ENCODE measurements around the gene ANAPC5.
"Not testable (repeated sequence)": the region's sequence is repeated elsewhere in the genome, so short reads cannot be mapped to it uniquely, and the experiment has no call there.

The ANAPC5 gene

GRCh38 chr12:121323908-121324307 lies 28.3 kb downstream of the ANAPC5 start:
- H3K27me3 ChIP-seq (ENCODE audit: low read length): no peaks in the 10 kb centered on the region
- no peak overlapping the region for H3K4me3 ChIP-seq (ENCODE audit: insufficient read depth, low read length, poor library complexity, severe bottlenecking)
- H2AFZ ChIP-seq (ENCODE audit: low read depth, low read length, severe bottlenecking): no peak overlapping the region
- no peaks in the 10 kb centered on the region for H3K9me3 ChIP-seq (ENCODE audit: insufficient read depth, low read length)
- H3K9ac ChIP-seq (ENCODE audit: low read length): no peak overlapping the region
- peaks cover 8% of the 10 kb centered on the region; the same call in 1 of the 2 replicates for H3F3A ChIP-seq (ENCODE audit: insufficient read depth)
- TF ChIP-seq, protein P1, sequence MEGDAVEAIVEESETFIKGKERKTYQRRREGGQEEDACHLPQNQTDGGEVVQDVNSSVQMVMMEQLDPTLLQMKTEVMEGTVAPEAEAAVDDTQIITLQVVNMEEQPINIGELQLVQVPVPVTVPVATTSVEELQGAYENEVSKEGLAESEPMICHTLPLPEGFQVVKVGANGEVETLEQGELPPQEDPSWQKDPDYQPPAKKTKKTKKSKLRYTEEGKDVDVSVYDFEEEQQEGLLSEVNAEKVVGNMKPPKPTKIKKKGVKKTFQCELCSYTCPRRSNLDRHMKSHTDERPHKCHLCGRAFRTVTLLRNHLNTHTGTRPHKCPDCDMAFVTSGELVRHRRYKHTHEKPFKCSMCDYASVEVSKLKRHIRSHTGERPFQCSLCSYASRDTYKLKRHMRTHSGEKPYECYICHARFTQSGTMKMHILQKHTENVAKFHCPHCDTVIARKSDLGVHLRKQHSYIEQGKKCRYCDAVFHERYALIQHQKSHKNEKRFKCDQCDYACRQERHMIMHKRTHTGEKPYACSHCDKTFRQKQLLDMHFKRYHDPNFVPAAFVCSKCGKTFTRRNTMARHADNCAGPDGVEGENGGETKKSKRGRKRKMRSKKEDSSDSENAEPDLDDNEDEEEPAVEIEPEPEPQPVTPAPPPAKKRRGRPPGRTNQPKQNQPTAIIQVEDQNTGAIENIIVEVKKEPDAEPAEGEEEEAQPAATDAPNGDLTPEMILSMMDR (IDR thresholded peaks at IDR 0.05; ENCODE audit: insufficient read depth, low read length, poor library complexity, severe bottlenecking): no peak
- no peak for TF ChIP-seq EZH2phosphoT487 (conservative IDR thresholded peaks at IDR 0.05; ENCODE audit: low read length)
- no peak overlapping the region for H3K4me2 ChIP-seq (ENCODE audit: low read depth, low read length, poor library complexity, severe bottlenecking)
- peaks cover 28% of the 10 kb centered on the region for H3K36me3 ChIP-seq (ENCODE audit: low read length)
- H3K79me2 ChIP-seq (ENCODE audit: insufficient read depth, low read length): no peaks in the 10 kb centered on the region
- H3K9me2 ChIP-seq (replicated peaks; ENCODE audit: insufficient read depth, low read length): no peaks in the 10 kb centered on the region
- H3K27ac ChIP-seq (ENCODE audit: low read depth, low read length): no peak overlapping the region
- H4K20me1 ChIP-seq (ENCODE audit: low read depth, low read length): no peaks in the 10 kb centered on the region

GRCh38 chr12:121318121-121318520 lies 34.1 kb downstream of the ANAPC5 start:
- Histone ChIP-seq H3K9ac (ENCODE audit: low read length) (no peak overlapping the region), H3K79me2 (ENCODE audit: insufficient read depth, low read length) (peaks cover 6% of the 10 kb centered on the region; the same call in 1 of the 2 replicates), H2AFZ (ENCODE audit: low read depth, low read length, severe bottlenecking) (no peak overlapping the region), H4K20me1 (ENCODE audit: low read depth, low read length) (no peaks in the 10 kb centered on the region), H3F3A (ENCODE audit: insufficient read depth) (peaks cover 17% of the 10 kb centered on the region; the same call in 1 of the 2 replicates), H3K27ac (ENCODE audit: low read depth, low read length) (no peak overlapping the region), H3K36me3 (ENCODE audit: low read length) (peaks cover 26% of the 10 kb centered on the region), H3K9me2 (replicated peaks; ENCODE audit: insufficient read depth, low read length) (no peaks in the 10 kb centered on the region), H3K4me2 (ENCODE audit: low read depth, low read length, poor library complexity, severe bottlenecking) (no peak overlapping the region), H3K9me3 (ENCODE audit: insufficient read depth, low read length) (no peaks in the 10 kb centered on the region), H3K27me3 (ENCODE audit: low read length) (no peaks in the 10 kb centered on the region), H3K4me3 (ENCODE audit: insufficient read depth, low read length, poor library complexity, severe bottlenecking) (no peak overlapping the region)
- TF ChIP-seq, protein P1 (IDR thresholded peaks at IDR 0.05; ENCODE audit: insufficient read depth, low read length, poor library complexity, severe bottlenecking): no peak
- no peak for TF ChIP-seq EZH2phosphoT487 (conservative IDR thresholded peaks at IDR 0.05; ENCODE audit: low read length)

DNA sequence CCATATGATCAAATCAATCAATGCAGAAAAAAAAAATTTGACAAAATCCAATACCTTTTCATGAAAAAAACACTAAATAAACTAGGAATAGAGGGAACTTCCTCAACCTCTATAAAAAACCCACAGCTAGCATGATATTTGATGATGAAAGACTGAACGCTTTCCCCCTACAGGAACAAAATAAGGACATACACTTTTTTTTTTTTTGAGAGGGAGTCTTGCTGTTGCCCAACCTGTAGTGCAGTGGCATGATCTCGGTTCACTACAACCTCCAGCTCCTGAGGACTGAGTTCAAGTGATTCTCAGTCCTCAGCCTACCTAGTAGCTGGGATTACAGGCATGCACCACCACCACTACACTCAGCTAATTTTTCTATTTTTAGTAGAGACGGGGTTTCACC lies 37.8 kb downstream of the ANAPC5 start:
- Histone ChIP-seq H3K9me3 (ENCODE audit: insufficient read depth, low read length) (no peaks in the 10 kb centered on the region), H2AFZ (ENCODE audit: low read depth, low read length, severe bottlenecking) (no peak overlapping the region), H3K9me2 (replicated peaks; ENCODE audit: insufficient read depth, low read length) (no peaks in the 10 kb centered on the region), H3K36me3 (ENCODE audit: low read length) (peaks cover 25% of the 10 kb centered on the region), H3F3A (ENCODE audit: insufficient read depth) (peaks cover 8% of the 10 kb centered on the region; the same call in 1 of the 2 replicates), H3K79me2 (ENCODE audit: insufficient read depth, low read length) (peaks cover 14% of the 10 kb centered on the region; the same call in 1 of the 2 replicates), H3K4me2 (ENCODE audit: low read depth, low read length, poor library complexity, severe bottlenecking) (no peak overlapping the region), H4K20me1 (ENCODE audit: low read depth, low read length) (no peaks in the 10 kb centered on the region), H3K27me3 (ENCODE audit: low read length) (no peaks in the 10 kb centered on the region), H3K4me3 (ENCODE audit: insufficient read depth, low read length, poor library complexity, severe bottlenecking) (no peak overlapping the region), H3K27ac (ENCODE audit: low read depth, low read length) (no peak overlapping the region), H3K9ac (ENCODE audit: low read length) (no peak overlapping the region)
- TF ChIP-seq, protein P1 (IDR thresholded peaks at IDR 0.05; ENCODE audit: insufficient read depth, low read length, poor library complexity, severe bottlenecking): no peak
- no peak for TF ChIP-seq EZH2phosphoT487 (conservative IDR thresholded peaks at IDR 0.05; ENCODE audit: low read length)

- H3K4me2 ChIP-seq (ENCODE audit: low read depth, low read length, poor library complexity, severe bottlenecking); H2AFZ ChIP-seq (ENCODE audit: low read depth, low read length, severe bottlenecking): not testable (repeated sequence)
- H3K36me3 ChIP-seq (ENCODE audit: low read length): peaks cover 18% of the 10 kb centered on the region; the same call in 1 of the 2 replicates
Observed at GRCh38 chr12:121310231-121310630, 42.0 kb downstream of the ANAPC5 start.

DNA sequence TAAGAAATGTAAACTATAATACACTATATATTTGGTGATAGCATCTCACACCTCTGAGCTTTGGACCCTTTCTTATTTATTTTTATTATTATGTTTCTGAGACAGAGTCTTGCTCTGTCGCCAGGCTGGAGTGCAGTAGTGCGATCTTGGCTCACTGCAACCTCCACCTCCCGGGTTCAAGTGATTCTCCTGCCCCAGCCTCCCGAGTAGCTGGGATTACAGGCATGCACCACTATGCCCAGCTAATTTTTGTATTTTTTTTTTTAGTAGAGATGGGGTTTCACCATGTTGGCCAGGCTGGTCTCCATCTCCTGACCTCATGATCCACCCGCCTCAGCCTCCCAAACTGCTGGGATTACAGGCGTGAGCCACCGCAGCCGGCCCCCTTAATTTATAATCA lies 44.8 kb downstream of the ANAPC5 start:
- peaks cover 14% of the 10 kb centered on the region; the same call in 1 of the 2 replicates for H3K36me3 ChIP-seq (ENCODE audit: low read length)
- H4K20me1 ChIP-seq (ENCODE audit: low read depth, low read length); H3F3A ChIP-seq (ENCODE audit: insufficient read depth); H3K79me2 ChIP-seq (ENCODE audit: insufficient read depth, low read length); H3K27ac ChIP-seq (ENCODE audit: low read depth, low read length); H3K4me3 ChIP-seq (ENCODE audit: insufficient read depth, low read length, poor library complexity, severe bottlenecking); H3K9me2 ChIP-seq (replicated peaks; ENCODE audit: insufficient read depth, low read length); H2AFZ ChIP-seq (ENCODE audit: low read depth, low read length, severe bottlenecking); H3K4me2 ChIP-seq (ENCODE audit: low read depth, low read length, poor library complexity, severe bottlenecking); H3K27me3 ChIP-seq (ENCODE audit: low read length); H3K9ac ChIP-seq (ENCODE audit: low read length); H3K9me3 ChIP-seq (ENCODE audit: insufficient read depth, low read length): not testable (repeated sequence)

More at GRCh38 chr12:121310231-121310630, 42.0 kb downstream of the ANAPC5 start:
- H3K9me3 ChIP-seq (ENCODE audit: insufficient read depth, low read length); H3K27ac ChIP-seq (ENCODE audit: low read depth, low read length); H3K9ac ChIP-seq (ENCODE audit: low read length); H4K20me1 ChIP-seq (ENCODE audit: low read depth, low read length); H3K27me3 ChIP-seq (ENCODE audit: low read length); H3K9me2 ChIP-seq (replicated peaks; ENCODE audit: insufficient read depth, low read length); H3K4me3 ChIP-seq (ENCODE audit: insufficient read depth, low read length, poor library complexity, severe bottlenecking); H3F3A ChIP-seq (ENCODE audit: insufficient read depth): not testable (repeated sequence)
- H3K79me2 ChIP-seq (ENCODE audit: insufficient read depth, low read length): peaks cover 14% of the 10 kb centered on the region; the same call in 1 of the 2 replicates

Measured in SU-DHL-6 (cell line).